Left renal cortex interstitium (tissue), 4 donors: ENCODE results near the gene SLC22A4. TPM values are rescaled to one million over a fixed set of nuclear protein-coding genes. Genes with fewer than 3 reads are reported as not detected.

Experiments used
- DNase-seq, 4 donors: peaks; one replicate each; pipeline ENCODE4 v3.0.0-alpha.2; 2013; ENCODE audit warnings: low read depth in 4 of 4, low spot score in 2 of 4, missing footprints in 1 of 4
- polyA plus RNA-seq, 4 donors: library from polyadenylated mRNA; unstranded; fragments of 120-200 nt; gene quantifications; one replicate each; pipeline ENCODE4 v1.2.1, GENCODE V29; 2013; ENCODE audit not compliant: insufficient read length in 4 of 4

Gene SLC22A4
- polyA plus RNA-seq: 1 to 10 TPM; 4.6 to 9.2 (median 6.3) TPM

- peak; percentile 78 to 90 (median 83) for DNase-seq
Observed at GRCh38 chr5:132293992-132294727, at the start of gene SLC22A4. Gene SLC22A4 (plus strand): TSS chr5:132294394. CDS start chr5:132294617, 223 bp downstream.

DNA sequence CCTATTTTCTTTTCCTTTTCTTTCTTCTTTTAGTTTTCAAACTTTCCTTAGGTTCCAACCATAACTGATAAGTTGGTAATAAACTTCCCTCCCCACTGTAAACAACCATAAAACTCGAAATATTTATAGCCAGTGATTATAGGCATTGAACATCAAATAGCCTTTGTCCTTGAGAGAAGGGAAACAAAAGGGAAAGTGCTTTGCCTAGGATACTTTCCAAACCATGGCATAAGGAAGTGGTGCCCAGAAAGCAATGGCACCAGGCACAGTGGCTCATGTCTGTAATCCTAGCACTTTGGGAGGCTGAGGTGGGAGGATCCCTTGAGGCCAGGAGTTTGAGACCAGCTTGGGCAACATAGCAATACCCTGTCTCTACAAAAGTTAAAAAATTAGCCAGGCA, 48.6 kb upstream of the SLC22A4 start:
- DNase-seq: no peak

GRCh38 chr5:132246806-132247205, 47.4 kb upstream of the SLC22A4 start:
- no peak for DNase-seq

GRCh38 chr5:132250547-132250946, 43.6 kb upstream of the SLC22A4 start:
- DNase-seq: no peak

- DNase-seq: no peak
Observed at GRCh38 chr5:132251220-132251725, 42.9 kb upstream of the SLC22A4 start.

DNA sequence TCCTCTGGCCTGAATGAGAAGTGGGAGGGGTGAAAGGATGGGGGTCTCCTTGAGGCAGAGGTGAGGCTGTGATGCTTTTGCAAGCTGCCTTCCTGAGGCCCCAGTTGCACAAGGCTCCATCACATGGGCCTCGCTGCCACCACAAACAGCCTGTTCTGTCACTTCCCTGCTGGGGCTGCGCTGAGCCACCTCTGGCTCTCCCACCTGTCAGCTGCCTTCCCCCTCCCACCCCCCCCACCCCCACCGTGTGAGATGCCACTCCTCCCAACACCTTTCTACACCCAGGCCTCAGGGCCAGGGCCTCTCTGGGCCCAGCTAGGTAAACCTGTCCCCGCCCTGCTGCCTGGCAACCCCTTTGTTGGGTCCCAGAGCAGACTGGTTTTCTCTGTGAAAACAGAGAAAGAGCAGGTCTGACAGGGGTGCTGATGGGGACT, 41.2 kb upstream of the SLC22A4 start:
- DNase-seq: no peak

DNA sequence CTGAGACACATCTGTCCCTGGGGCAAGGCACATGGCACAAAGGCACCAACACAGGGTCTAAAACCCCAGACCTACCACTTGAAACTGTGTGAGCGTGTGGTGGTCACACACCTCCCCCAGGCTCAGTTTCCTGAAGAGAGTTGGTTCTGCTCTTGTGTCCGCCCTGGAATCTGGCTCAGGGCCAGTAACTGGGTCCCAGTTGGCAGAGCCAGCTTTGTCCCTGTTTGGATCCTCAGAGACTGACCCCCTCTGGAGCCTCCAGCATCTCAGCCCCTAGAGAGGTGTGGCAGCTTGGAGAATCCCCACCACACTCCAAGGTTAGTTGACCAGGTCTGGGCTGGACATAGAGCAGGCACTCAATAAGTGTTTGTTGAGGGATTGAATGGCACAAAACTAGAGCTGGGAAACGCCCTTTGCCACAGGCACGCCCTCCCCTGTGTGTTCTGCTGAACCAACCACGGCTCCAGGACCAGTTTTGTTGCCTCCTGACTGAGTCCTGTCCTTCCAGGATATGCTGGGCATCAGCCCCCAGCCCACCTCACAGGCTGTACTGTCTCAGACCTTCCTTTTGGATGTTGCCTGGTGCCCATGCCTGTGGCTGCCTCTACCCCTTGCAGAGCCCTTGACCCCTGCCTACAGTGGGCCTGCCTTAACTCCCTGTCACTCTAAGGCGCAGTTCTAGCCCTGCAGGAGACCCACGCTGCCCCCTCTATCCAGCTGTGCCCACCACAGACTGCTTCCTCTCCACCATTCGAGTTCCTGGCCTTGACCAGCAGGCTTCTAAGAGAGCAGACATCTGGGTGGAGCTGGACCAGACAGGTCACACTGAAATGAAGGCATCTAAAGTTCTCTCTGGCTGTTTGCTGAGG, 40.5 kb upstream of the SLC22A4 start:
- DNase-seq: no peak

- no peak for DNase-seq
Observed at GRCh38 chr5:132254321-132254977, 39.7 kb upstream of the SLC22A4 start.

GRCh38 chr5:132256086-132256782, 38.0 kb upstream of the SLC22A4 start:
- no peak for DNase-seq

DNA sequence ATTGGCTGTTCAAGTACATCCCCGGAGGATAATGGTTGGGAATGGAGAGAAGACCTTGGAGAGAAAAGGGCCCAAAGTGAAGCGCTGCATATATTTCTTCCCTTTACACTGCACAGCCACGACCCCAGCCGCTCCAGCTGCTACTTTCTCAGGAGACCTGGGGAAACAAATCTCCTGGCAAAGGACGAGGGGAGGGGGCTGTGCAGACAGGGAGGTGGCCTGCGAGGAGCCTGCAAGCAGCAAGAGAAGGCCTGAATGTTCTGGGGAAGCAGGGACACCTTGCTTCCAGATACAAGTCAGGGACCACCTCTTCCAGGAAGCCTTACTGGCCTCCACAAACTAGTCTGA, 37.4 kb upstream of the SLC22A4 start:
- no peak for DNase-seq

- no peak for DNase-seq
Observed at GRCh38 chr5:132257131-132258101, 36.8 kb upstream of the SLC22A4 start, which contains the start of gene PDLIM4. Gene PDLIM4 (plus strand): TSS chr5:132257696. CDS start chr5:132257735, 39 bp downstream.

DNA sequence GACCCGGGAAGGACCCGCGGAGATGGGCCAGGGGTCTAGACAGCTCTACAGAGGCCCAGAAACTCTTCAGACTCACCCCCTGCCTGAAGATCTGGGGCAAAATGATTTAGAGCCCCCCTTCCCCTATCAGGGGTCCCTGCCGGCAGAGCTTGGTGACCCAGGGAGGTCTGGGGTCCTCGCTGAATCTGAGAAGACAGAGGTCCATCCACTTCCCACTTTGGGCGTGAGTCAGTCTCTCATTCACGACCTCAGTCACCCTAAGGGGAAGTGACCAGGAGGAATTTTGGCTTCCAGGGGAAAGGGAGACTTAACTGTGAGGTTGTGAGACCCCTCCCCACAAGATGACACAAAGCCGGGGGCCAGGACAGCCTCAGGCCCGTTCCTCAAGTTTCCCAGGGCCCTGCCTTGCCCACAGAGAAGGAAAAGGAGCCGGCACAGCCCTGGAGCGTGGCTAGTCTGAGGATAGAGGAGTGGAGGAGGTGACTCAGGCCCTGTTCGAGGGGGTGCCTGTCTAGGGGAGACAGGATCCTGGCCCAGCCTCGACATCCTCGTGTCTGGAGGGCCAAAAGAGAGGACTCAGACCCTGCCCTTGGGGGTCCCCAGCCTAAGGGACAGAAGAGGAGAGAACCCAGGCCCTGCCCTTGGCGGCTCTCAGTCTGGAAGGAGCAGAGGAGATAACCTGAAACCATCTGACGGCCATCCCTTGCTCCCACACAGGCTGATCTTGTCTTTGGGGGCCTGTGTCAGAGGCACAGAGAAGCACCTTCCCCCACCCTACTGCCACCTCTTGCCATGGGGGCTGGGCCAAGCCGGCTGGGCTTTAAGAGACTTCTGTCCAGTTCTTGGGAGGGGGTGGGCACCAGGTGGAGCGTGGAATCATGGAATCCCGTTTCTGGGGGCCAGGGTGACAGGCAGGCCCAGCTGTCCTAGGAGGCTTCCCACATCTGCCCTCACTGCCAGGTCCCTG, 35.8 kb upstream of the SLC22A4 start:
- DNase-seq: no peak

- no peak for DNase-seq
Observed at GRCh38 chr5:132259069-132259851, 34.9 kb upstream of the SLC22A4 start.

DNA sequence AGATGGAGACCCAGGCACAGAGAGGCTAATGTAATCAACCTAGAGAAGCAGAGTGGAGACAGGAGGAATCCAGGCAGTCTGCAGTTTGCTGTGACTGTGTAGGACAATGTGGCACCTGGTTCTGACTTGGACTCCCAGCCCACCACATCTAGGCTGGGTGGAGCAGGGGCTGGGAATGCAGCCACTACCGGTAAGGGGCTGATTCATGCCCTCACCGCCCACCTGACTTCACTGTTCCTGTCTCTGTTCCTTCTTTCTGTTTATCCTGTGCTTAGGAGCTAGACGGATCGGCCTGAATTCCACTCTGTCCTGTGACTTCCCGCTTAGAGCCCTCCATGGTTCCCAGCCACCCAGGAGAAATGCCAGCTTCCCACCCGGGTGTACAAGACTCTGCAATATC, 34.1 kb upstream of the SLC22A4 start:
- DNase-seq: no peak

- DNase-seq: no peak
Observed at GRCh38 chr5:132260714-132261551, 33.3 kb upstream of the SLC22A4 start.
